GM12873 (cell line): Measurements from ENCODE around the gene ZNF440.
A peak's percentile ranks its signal among the peaks of the same experiment; 100 is the strongest.

Experiments used
- TF ChIP-seq, protein P1 (sequence below): IDR thresholded peaks from 2 replicates; pipeline ENCODE4 v1.5.1; 2012; ENCODE audit warnings: low read depth, mild to moderate bottlenecking, moderate library complexity, low read length, control low read depth; ENCODE audit not compliant: insufficient read depth; ENCODE audit errors: missing control alignments

Gene ZNF440

DNA sequence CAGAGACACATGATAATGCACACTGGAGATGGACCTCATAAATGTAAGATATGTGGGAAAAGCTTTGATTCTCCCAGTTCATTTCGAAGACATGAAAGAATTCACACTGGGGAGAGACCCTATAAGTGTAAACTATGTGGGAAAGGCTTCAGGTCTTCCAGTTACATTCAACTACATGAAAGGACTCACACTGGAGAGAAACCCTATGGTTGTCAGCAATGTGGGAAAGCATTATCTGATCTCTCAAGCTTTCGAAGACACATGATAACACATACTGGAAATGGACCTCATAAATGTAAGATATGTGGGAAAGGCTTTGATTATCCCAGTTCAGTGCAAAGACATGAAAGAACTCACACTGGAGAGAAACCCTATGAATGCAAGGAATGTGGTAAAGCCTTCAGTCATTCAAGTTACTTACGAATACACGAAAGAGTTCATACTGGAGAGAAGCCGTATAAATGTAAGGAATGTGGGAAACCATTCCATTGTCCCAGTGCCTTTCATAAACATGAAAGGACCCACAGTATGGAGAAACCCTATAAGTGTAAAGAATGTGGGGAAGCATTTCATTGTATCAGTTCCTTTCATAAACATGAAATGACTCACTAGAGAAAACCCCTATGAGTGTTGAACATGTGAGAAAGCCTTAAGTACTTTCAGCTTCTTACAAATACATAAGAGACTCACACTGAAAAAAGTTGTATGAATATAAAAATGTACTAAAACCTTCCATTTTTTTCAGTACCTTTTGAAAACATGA lies 32.6 kb upstream of the ZNF440 start:
- TF ChIP-seq, protein P1, sequence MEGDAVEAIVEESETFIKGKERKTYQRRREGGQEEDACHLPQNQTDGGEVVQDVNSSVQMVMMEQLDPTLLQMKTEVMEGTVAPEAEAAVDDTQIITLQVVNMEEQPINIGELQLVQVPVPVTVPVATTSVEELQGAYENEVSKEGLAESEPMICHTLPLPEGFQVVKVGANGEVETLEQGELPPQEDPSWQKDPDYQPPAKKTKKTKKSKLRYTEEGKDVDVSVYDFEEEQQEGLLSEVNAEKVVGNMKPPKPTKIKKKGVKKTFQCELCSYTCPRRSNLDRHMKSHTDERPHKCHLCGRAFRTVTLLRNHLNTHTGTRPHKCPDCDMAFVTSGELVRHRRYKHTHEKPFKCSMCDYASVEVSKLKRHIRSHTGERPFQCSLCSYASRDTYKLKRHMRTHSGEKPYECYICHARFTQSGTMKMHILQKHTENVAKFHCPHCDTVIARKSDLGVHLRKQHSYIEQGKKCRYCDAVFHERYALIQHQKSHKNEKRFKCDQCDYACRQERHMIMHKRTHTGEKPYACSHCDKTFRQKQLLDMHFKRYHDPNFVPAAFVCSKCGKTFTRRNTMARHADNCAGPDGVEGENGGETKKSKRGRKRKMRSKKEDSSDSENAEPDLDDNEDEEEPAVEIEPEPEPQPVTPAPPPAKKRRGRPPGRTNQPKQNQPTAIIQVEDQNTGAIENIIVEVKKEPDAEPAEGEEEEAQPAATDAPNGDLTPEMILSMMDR: no peak

DNA sequence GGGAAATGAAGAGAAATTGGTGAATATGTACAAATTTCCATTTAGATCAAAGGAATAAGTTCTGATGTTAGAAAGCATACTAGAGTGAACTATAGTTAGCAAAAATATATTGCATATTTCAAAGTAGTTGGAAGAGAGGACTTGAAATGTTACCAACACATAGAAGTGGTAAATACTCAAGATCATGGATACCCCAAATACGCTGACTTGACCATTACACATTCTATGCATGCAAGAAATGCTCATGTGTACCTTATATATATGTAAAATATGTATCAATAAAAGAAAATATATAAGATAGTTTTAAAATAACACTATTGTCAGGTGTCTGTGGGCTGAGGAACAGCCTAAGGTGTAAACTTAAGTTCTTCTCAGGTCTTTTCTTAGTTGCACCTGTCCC lies 30.3 kb upstream of the ZNF440 start:
- TF ChIP-seq, protein P1: no peak

DNA sequence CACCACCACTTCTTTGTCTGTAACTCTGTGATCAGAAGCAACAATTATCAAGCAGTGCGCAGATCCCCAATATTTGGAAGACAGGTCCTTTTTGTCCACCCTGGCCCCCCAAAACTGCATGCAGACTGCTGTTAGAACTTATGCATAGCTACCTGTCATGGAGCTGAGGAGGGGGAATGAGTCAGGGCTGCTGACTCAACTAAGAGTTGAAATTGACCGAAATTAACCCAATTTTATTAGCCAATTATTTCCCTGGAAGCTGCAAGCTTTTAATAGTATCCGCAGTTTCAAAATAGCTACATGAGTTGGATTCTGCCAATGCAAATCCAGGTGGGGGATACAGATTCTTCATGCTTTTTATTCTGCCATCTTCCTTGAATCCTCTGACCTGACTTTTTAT lies 29.7 kb upstream of the ZNF440 start:
- TF ChIP-seq, protein P1: no peak

- TF ChIP-seq, protein P1: no peak
Measured at GRCh38 chr19:11787536-11787935, 26.5 kb upstream of the ZNF440 start.

- TF ChIP-seq, protein P1: no peak
Measured at GRCh38 chr19:11792942-11793341, 21.1 kb upstream of the ZNF440 start.

DNA sequence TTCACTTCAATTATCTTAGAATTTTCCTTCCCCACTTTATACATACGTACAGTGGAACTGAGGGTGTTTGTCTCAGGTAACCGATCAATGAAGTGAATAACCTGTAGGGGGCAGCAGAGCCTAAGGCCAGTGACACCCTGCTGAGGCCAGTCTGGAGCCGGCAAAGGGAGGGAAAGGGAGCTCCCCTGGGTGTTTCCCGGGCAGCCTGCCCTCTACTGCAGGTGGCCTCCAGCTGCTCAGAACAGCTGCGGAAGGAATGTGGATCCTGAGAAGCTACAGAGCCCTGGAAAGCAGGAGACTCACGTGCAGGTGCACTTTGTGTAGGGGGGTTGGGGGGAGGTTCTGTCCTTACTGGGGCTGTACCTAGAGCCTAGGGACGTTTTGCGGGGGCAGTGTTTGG lies 16.6 kb upstream of the ZNF440 start:
- TF ChIP-seq, protein P1: peak; percentile 86

DNA sequence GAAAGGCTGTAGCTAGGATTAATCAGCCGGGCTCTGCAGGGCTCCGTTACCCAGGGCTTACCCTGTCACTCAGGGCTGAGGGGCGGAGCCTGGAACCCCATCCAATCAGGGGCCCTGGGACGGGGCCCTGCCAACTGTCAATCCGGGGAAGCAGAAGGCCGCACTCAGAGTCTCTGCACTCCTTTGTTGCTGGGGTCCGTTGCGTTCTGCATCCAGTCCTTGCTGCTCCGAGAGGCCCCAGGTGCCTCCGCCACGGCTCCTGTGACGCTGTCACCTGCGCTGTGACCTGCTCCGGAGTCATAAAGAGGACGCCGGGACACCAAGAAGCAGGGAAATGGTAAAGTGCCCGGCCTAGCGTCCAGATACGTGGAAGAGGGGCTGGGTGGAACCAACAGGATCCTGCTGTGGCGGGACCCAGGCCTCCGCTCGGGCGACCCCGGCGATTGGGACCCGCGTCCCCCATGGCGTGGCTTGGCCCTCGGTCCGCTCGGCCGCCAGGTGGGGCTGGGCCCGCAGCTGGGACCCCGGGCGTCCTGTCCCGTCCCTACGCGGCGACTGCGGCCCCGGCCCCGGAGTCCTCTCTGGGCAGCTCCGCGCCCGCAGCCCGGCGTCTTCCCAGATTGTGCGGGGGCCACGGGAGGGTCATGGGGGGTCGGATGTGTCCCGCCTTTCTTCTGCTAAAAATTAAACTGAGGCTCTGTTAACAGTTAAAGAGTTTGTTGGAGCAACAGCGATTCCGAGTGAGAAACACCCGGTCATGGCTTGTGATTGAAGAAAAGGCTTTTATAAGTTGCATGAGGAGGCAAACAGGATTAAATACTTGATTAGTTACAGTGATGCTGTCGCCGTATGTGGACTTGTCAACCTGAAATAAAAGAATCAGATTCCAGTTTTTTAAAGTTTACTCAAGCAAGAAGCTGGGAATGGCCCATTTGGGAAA lies 15.4 kb upstream of the ZNF440 start, which contains the start of gene ZNF491:
Gene ZNF491 (plus strand): TSS at position 133 of the 940 bp plus-strand sequence. CDS start 7,431 bp downstream, outside the sequence.
- TF ChIP-seq, protein P1: peak; percentile 40
